ENCODE measurements around the gene SHISAL2A. TPM values are rescaled to one million over a fixed set of nuclear protein-coding genes. Genes with fewer than 3 reads are reported as not detected.

The SHISAL2A gene
- total and polyA plus RNA-seq, 9 donors = 0.12 to 0.69 (median 0.34) TPM; not detected in 5

GRCh38 chr1:52613636-52614373, 19.2 kb upstream of the SHISAL2A start:
- intact Hi-C loops (cut with DNase I) = no loop called here
- Histone ChIP-seq H3K4me1 (ENCODE audit: insufficient read depth) (no peaks in the 10 kb centered on the region), H3K4me3 (no peak overlapping the region), H3K27ac (no peak overlapping the region), H3K9me3 (no peaks in the 10 kb centered on the region), H3K27me3 (no peaks in the 10 kb centered on the region), H3K36me3 (no peaks in the 10 kb centered on the region)
- 56 to 66% (median 60%) methylated on average over 2 of the region's 2 CpGs for WGBS, 3 donors
- no peak for DNase-seq
- no peak for TF ChIP-seq EP300 (IDR thresholded peaks at IDR 0.05)
- no peak for TF ChIP-seq POLR2A (IDR thresholded peaks at IDR 0.05)
- no peak for TF ChIP-seq CTCF (IDR thresholded peaks at IDR 0.05)

GRCh38 chr1:52614671-52615070, 18.3 kb upstream of the SHISAL2A start:
- H3K36me3 ChIP-seq = no peaks in the 10 kb centered on the region
- TF ChIP-seq POLR2A (IDR thresholded peaks at IDR 0.05) = no peak
- 87 to 93% (median 90%) methylated on average over 5 of the region's 5 CpGs for WGBS, 3 donors
- H3K4me3 ChIP-seq = no peak overlapping the region
- no peaks in the 10 kb centered on the region for H3K4me1 ChIP-seq (ENCODE audit: insufficient read depth)
- no peaks in the 10 kb centered on the region for H3K9me3 ChIP-seq
- intact Hi-C loops (cut with DNase I) = no loop called here
- H3K27ac ChIP-seq = no peak overlapping the region
- H3K27me3 ChIP-seq = no peaks in the 10 kb centered on the region
- DNase-seq = no peak

GRCh38 chr1:52615489-52616042, 17.4 kb upstream of the SHISAL2A start:
- Histone ChIP-seq H3K9me3 (no peaks in the 10 kb centered on the region), H3K27me3 (no peaks in the 10 kb centered on the region), H3K4me1 (ENCODE audit: insufficient read depth) (no peaks in the 10 kb centered on the region), H3K36me3 (no peaks in the 10 kb centered on the region), H3K27ac (no peak overlapping the region), H3K4me3 (no peak overlapping the region)
- intact Hi-C loops (cut with DNase I) = no loop called here
- WGBS, 3 donors = 75 to 94% (median 77%) methylated on average over 5 of the region's 5 CpGs
- TF ChIP-seq CTCF (IDR thresholded peaks at IDR 0.05) (no peak), EP300 (IDR thresholded peaks at IDR 0.05) (no peak), POLR2A (IDR thresholded peaks at IDR 0.05) (no peak)
- no peak for DNase-seq

GRCh38 chr1:52621950-52622349, 11.0 kb upstream of the SHISAL2A start:
- DNase-seq = no peak
- no peak overlapping the region for H3K4me3 ChIP-seq
- no peaks in the 10 kb centered on the region for H3K36me3 ChIP-seq
- no peak overlapping the region for H3K27ac ChIP-seq
- H3K9me3 ChIP-seq = peaks cover 0 to 7% of the 10 kb centered on the region in 2 donors
- TF ChIP-seq POLR2A (IDR thresholded peaks at IDR 0.05) (no peak), EP300 (IDR thresholded peaks at IDR 0.05) (no peak), CTCF (IDR thresholded peaks at IDR 0.05) (no peak)
- 95 to 100% (median 96%) methylated on average over 2 of the region's 2 CpGs for WGBS, 3 donors
- no peaks in the 10 kb centered on the region for H3K4me1 ChIP-seq (ENCODE audit: insufficient read depth)
- intact Hi-C loops (cut with DNase I) = no loop called here
- no peaks in the 10 kb centered on the region for H3K27me3 ChIP-seq

- H3K4me3 ChIP-seq = no peak overlapping the region
- H3K36me3 ChIP-seq = no peaks in the 10 kb centered on the region
- intact Hi-C loops (cut with DNase I) = no loop called here
- DNase-seq = no peak
- TF ChIP-seq POLR2A (IDR thresholded peaks at IDR 0.05) (no peak), EP300 (IDR thresholded peaks at IDR 0.05) (no peak), CTCF (IDR thresholded peaks at IDR 0.05) (no peak)
- H3K4me1 ChIP-seq (ENCODE audit: insufficient read depth) = no peaks in the 10 kb centered on the region
- no peak overlapping the region for H3K27ac ChIP-seq
- peaks cover 0 to 7% of the 10 kb centered on the region in 2 donors for H3K9me3 ChIP-seq
- no peaks in the 10 kb centered on the region for H3K27me3 ChIP-seq
- 95 to 97% (median 97%) methylated on average over 3 of the region's 3 CpGs for WGBS, 3 donors
These were observed 9.2 kb upstream of the SHISAL2A start for GRCh38 chr1:52623812-52624211.
